PC-9 (cell line): ENCODE measurements around the gene KCNA2. TPM values are rescaled to one million over a fixed set of nuclear protein-coding genes. Genes with fewer than 3 reads are reported as not detected.

ENCODE experiments used
- BruUV-seq: library from RNA; stranded (reverse); fragments of 400-500 nt; replicated peaks from 2 replicates; lab custom pipeline; 2021; lab: Mats Ljungman, UMichigan
- CTCF ChIA-PET: fragments of 300-600 bp; sonication (Branson Sonifier 250); formaldehyde crosslinking; loops from one replicate; lab custom pipeline; 2022; ENCODE audit warnings: antibody characterized with exemption; lab: Charles Lee
- POLR2A ChIA-PET: fragments of 300-600 bp; sonication (Branson Sonifier 250); formaldehyde crosslinking; loops from one replicate; lab custom pipeline; 2022; ENCODE audit warnings: antibody characterized with exemption; ENCODE audit not compliant: unreplicated experiment; lab: Charles Lee
- DNase-seq, 2 experiments: peaks; one replicate each; pipeline versions ENCODE4 v3.0.0 to v3.0.0-alpha.2; 2015 to 2022; ENCODE audit warnings: mixed read lengths in 1 of 2
- H2AFZ ChIP-seq: fragments of 200-600 bp; sonication (generic); 2 replicates; pipeline ENCODE4 v1.8.1; 2017; ENCODE audit warnings: antibody characterized with exemption
- H3F3A ChIP-seq: fragments of 200-600 bp; sonication (generic); 2 replicates; pipeline ENCODE4 v1.8.1; 2017; ENCODE audit warnings: antibody characterized with exemption, mild to moderate bottlenecking, low read depth; ENCODE audit not compliant: insufficient read depth
- H3K27ac ChIP-seq: fragments of 200-600 bp; sonication (generic); 2 replicates; pipeline ENCODE4 v1.6.1; 2016; ENCODE audit warnings: mixed run types
- H3K27me3 ChIP-seq: fragments of 200-600 bp; sonication (generic); 2 replicates; pipeline ENCODE4 v1.6.1; 2016; ENCODE audit warnings: low read depth, mixed run types; ENCODE audit not compliant: insufficient read depth
- H3K36me3 ChIP-seq: fragments of 200-600 bp; sonication (generic); 2 replicates; pipeline ENCODE4 v1.6.1; 2016; ENCODE audit warnings: low read depth, mixed run types
- H3K4me1 ChIP-seq: fragments of 200-600 bp; sonication (generic); replicated peaks from 2 replicates; pipeline ENCODE4 v1.6.1; 2016; ENCODE audit warnings: mixed run types; ENCODE audit not compliant: insufficient read depth
- H3K4me2 ChIP-seq: fragments of 200-600 bp; sonication (generic); 2 replicates; pipeline ENCODE4 v1.6.1; 2017; ENCODE audit warnings: mixed run types
- H3K4me3 ChIP-seq: fragments of 200-600 bp; sonication (generic); 2 replicates; pipeline ENCODE4 v1.6.1; 2016; ENCODE audit warnings: mixed run types
- H3K79me2 ChIP-seq: fragments of 200-600 bp; sonication (generic); 2 replicates; pipeline ENCODE4 v1.6.1; 2017; ENCODE audit warnings: low read depth, mixed run types
- H3K9me2 ChIP-seq: fragments of 200-600 bp; sonication (generic); 2 replicates; pipeline ENCODE4 v1.8.1; 2017; ENCODE audit warnings: mild to moderate bottlenecking; ENCODE audit not compliant: insufficient read depth
- H3K9me3 ChIP-seq: fragments of 200-600 bp; sonication (generic); 2 replicates; pipeline ENCODE4 v1.8.1; 2016; ENCODE audit warnings: low read depth; ENCODE audit not compliant: insufficient read depth
- H4K20me1 ChIP-seq: fragments of 200-600 bp; sonication (generic); 2 replicates; pipeline ENCODE4 v1.8.1; 2017; ENCODE audit not compliant: insufficient read depth
- EZH2 ChIP-seq: fragments of 200-600 bp; sonication (generic); IDR thresholded peaks from 2 replicates; pipeline ENCODE4 v1.8.0; 2017; ENCODE audit warnings: antibody characterized with exemption, low read depth
- intact Hi-C: fragments of 100-400 bp; cut with micrococcal nuclease; formaldehyde crosslinking; loops from one replicate; pipeline ENCODE4 v1.10.0; 2022; ENCODE audit not compliant: unreplicated experiment
- total RNA-seq: library from RNA; stranded (reverse); gene quantifications from 2 replicates; pipeline ENCODE4 v1.2.3, GENCODE V29; 2021
- TF ChIP-seq, protein P1 (sequence below): fragments of 200-600 bp; sonication (generic); conservative IDR thresholded peaks from 2 replicates; pipeline ENCODE4 v1.6.1; 2017; ENCODE audit warnings: mixed run types, antibody characterized with exemption, mild to moderate bottlenecking, moderate library complexity

The KCNA2 gene
- total RNA-seq, 1 experiment from 2014 or later, result not detected

DNA sequence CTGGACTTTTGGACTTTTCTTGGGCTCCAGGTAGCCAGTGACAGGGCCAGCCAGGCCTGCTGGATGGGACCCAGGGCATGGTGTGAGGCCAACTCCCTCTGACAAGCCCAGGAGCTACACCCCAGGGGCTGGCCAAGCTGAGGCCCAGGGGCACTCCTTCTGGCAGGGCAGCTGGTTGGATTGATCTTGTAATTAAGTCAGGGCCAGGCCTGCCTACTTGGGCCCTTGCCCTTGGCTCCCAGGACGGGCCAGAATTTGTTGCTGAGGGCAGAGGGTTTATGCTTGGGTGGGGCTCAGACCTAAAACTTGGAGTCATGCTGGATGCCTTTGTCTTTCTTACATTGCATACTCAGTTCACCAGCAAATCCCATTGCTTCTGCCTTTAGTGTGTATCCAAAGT is 20.7 kb downstream of the KCNA2 start:
- no peaks in the 10 kb centered on the region for H3K9me2 ChIP-seq
- H3K36me3 ChIP-seq, result no peaks in the 10 kb centered on the region
- no peak for DNase-seq
- no peaks in the 10 kb centered on the region for H3K4me1 ChIP-seq
- no peaks in the 10 kb centered on the region for H3K79me2 ChIP-seq
- H2AFZ ChIP-seq, result no peak overlapping the region
- no peaks in the 10 kb centered on the region for H3K9me3 ChIP-seq
- no peak for TF ChIP-seq EZH2
- TF ChIP-seq, protein P1, sequence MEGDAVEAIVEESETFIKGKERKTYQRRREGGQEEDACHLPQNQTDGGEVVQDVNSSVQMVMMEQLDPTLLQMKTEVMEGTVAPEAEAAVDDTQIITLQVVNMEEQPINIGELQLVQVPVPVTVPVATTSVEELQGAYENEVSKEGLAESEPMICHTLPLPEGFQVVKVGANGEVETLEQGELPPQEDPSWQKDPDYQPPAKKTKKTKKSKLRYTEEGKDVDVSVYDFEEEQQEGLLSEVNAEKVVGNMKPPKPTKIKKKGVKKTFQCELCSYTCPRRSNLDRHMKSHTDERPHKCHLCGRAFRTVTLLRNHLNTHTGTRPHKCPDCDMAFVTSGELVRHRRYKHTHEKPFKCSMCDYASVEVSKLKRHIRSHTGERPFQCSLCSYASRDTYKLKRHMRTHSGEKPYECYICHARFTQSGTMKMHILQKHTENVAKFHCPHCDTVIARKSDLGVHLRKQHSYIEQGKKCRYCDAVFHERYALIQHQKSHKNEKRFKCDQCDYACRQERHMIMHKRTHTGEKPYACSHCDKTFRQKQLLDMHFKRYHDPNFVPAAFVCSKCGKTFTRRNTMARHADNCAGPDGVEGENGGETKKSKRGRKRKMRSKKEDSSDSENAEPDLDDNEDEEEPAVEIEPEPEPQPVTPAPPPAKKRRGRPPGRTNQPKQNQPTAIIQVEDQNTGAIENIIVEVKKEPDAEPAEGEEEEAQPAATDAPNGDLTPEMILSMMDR, result no peak
- POLR2A ChIA-PET, result no interaction called here
- no TSS peak for BruUV-seq
- H3K27ac ChIP-seq, result no peak overlapping the region
- H3K27me3 ChIP-seq, result peaks cover 100% of the 10 kb centered on the region
- CTCF ChIA-PET, result no interaction called here
- intact Hi-C loops, result no loop called here
- no peaks in the 10 kb centered on the region for H3F3A ChIP-seq
- H4K20me1 ChIP-seq, result no peaks in the 10 kb centered on the region
- H3K4me2 ChIP-seq, result no peak overlapping the region
- H3K4me3 ChIP-seq, result no peak overlapping the region

DNA sequence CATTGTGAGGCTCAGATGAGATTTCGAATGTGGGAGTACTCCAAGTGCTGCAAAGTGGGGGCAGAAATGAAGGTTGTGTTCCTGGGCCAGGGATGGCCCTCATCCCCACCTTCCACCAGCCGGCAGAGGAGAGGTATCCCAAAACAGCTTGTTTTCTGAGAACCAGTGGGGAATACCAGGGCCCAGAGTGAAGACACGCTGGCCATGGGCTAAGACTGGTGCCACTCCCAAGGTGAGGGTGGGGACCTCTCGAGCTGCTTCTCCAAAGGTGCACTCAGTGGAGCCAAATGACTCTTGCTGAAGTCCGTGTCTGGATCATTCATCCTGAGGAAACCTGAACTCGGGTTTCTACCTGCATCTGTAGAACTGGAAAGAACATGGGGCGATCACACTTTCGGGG is 22.1 kb downstream of the KCNA2 start:
- no peak for DNase-seq
- no peaks in the 10 kb centered on the region for H3K9me3 ChIP-seq
- intact Hi-C loops, result no loop called here
- no peak overlapping the region for H3K27ac ChIP-seq
- H2AFZ ChIP-seq, result no peak overlapping the region
- H4K20me1 ChIP-seq, result no peaks in the 10 kb centered on the region
- TF ChIP-seq, protein P1, result no peak
- TF ChIP-seq EZH2, result no peak
- H3K36me3 ChIP-seq, result no peaks in the 10 kb centered on the region
- H3K27me3 ChIP-seq, result peaks cover 88% of the 10 kb centered on the region
- no peaks in the 10 kb centered on the region for H3K79me2 ChIP-seq
- no TSS peak for BruUV-seq
- CTCF ChIA-PET, result no interaction called here
- H3K4me1 ChIP-seq, result no peaks in the 10 kb centered on the region
- H3K4me3 ChIP-seq, result no peak overlapping the region
- no peaks in the 10 kb centered on the region for H3K9me2 ChIP-seq
- H3K4me2 ChIP-seq, result no peak overlapping the region
- POLR2A ChIA-PET, result no interaction called here
- H3F3A ChIP-seq, result no peaks in the 10 kb centered on the region

DNA sequence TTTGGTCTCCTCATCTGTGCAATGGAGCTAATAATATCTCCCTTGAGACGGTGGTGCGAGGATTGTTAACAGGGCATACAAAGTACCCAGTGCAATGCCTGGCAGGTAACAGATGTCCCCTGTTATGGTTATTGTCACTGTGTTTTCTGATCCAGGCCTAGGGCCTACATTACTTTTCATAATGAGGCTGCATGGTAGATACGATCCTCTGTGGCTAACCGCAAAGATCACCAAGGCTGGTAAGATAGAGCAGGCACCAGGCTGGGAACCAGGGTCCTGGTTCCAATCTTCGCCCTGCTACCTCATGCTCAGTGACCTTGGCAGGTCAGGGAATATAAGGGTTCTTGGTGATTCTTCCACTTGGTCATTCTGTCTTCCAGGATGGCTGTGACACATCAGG is 22.7 kb downstream of the KCNA2 start:
- H3K79me2 ChIP-seq, result no peaks in the 10 kb centered on the region
- POLR2A ChIA-PET, result no interaction called here
- no peaks in the 10 kb centered on the region for H3F3A ChIP-seq
- H3K4me2 ChIP-seq, result no peak overlapping the region
- no peaks in the 10 kb centered on the region for H3K36me3 ChIP-seq
- CTCF ChIA-PET, result no interaction called here
- TF ChIP-seq, protein P1, result no peak
- no peak for TF ChIP-seq EZH2
- intact Hi-C loops, result no loop called here
- H4K20me1 ChIP-seq, result no peaks in the 10 kb centered on the region
- no TSS peak for BruUV-seq
- no peaks in the 10 kb centered on the region for H3K4me1 ChIP-seq
- H2AFZ ChIP-seq, result no peak overlapping the region
- no peak overlapping the region for H3K4me3 ChIP-seq
- DNase-seq, result no peak
- no peak overlapping the region for H3K27ac ChIP-seq
- peaks cover 83% of the 10 kb centered on the region for H3K27me3 ChIP-seq
- no peaks in the 10 kb centered on the region for H3K9me3 ChIP-seq
- no peaks in the 10 kb centered on the region for H3K9me2 ChIP-seq
